GM19438 (cell line): ENCODE results near the gene SNTG2.

ENCODE experiments used
- ATAC-seq: cut with Tn5 transposase; IDR thresholded peaks from one replicate; pipeline ENCODE4 v1.9.1; 2021; ENCODE audit warnings: low read depth; ENCODE audit not compliant: unreplicated experiment

Gene SNTG2

GRCh38 chr2:1168846-1169245 is 218.2 kb downstream of the SNTG2 start:
- no peak for ATAC-seq

- no peak for ATAC-seq
These were observed 218.8 kb downstream of the SNTG2 start for GRCh38 chr2:1169291-1169949.

- no peak for ATAC-seq
These were observed 219.6 kb downstream of the SNTG2 start for GRCh38 chr2:1170241-1170640.

- no peak for ATAC-seq
These were observed 220.1 kb downstream of the SNTG2 start for GRCh38 chr2:1170711-1171110.

- no peak for ATAC-seq
These were observed 222.9 kb downstream of the SNTG2 start for GRCh38 chr2:1173528-1173927.

- ATAC-seq, result no peak
These were observed 231.2 kb downstream of the SNTG2 start for GRCh38 chr2:1181893-1182292.

GRCh38 chr2:1183300-1183699 is 232.7 kb downstream of the SNTG2 start:
- ATAC-seq, result no peak

GRCh38 chr2:1186421-1186820 is 235.8 kb downstream of the SNTG2 start:
- no peak for ATAC-seq

- no peak for ATAC-seq
These were observed 236.5 kb downstream of the SNTG2 start for GRCh38 chr2:1187189-1187588.

GRCh38 chr2:1192121-1192520 is 241.5 kb downstream of the SNTG2 start:
- no peak for ATAC-seq

- ATAC-seq, result no peak
These were observed 243.2 kb downstream of the SNTG2 start for GRCh38 chr2:1193801-1194200.

- no peak for ATAC-seq
These were observed 253.1 kb downstream of the SNTG2 start for GRCh38 chr2:1203772-1204171.

GRCh38 chr2:1205853-1206252 is 255.2 kb downstream of the SNTG2 start:
- ATAC-seq, result no peak

- no peak for ATAC-seq
These were observed 257.4 kb downstream of the SNTG2 start for GRCh38 chr2:1207962-1208510.

GRCh38 chr2:1208522-1208921 is 257.9 kb downstream of the SNTG2 start:
- no peak for ATAC-seq

- no peak for ATAC-seq
These were observed 258.6 kb downstream of the SNTG2 start for GRCh38 chr2:1209246-1209645.

- ATAC-seq, result no peak
These were observed 259.1 kb downstream of the SNTG2 start for GRCh38 chr2:1209761-1210160.

GRCh38 chr2:1210352-1210751 is 259.7 kb downstream of the SNTG2 start:
- no peak for ATAC-seq

- ATAC-seq, result no peak
These were observed 269.4 kb downstream of the SNTG2 start for GRCh38 chr2:1219901-1220573.

GRCh38 chr2:1222056-1222455 is 271.4 kb downstream of the SNTG2 start:
- no peak for ATAC-seq

- no peak for ATAC-seq
These were observed 273.1 kb downstream of the SNTG2 start for GRCh38 chr2:1223791-1224190.

GRCh38 chr2:1224901-1225300 is 274.3 kb downstream of the SNTG2 start:
- no peak for ATAC-seq
